ENCODE data around the gene MAP4.

MAP4 gene

GRCh38 chr3:47825590-47825989, 190.6 kb downstream of the MAP4 start:
- TF ChIP-seq CTCF (IDR thresholded peaks at IDR 0.05; ENCODE audit: borderline replicate concordance, insufficient read depth, low read depth, low read length): no peak
- peak overlapping the region; percentile 85 for H3K4me3 ChIP-seq (ENCODE audit: low read depth, low read length)

GRCh38 chr3:47824541-47825473, 191.4 kb downstream of the MAP4 start:
- peak overlapping the region; percentile 85 for H3K4me3 ChIP-seq (ENCODE audit: low read depth, low read length)
- TF ChIP-seq CTCF (IDR thresholded peaks at IDR 0.05; ENCODE audit: borderline replicate concordance, insufficient read depth, low read depth, low read length): peak; percentile 95

DNA sequence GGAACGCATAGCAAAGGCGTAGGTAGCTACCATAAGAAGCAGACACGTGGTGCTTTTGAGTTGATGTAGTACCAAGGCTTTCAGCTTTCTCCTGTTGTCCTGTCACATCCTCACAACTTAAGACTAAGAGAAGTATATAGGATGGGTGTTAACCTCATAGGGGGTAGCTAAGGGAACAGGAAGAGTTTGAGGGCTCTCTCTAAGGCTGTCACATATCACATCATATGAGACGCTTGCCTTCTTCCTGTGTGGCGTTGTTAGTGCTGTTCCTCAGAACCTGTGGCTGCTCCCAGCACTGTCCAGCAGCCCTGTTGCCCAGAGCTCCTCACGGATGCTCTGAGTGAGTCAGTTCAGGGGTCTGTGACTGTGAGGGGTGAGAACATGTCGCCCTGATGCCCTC, 198.6 kb downstream of the MAP4 start:
- no peak for TF ChIP-seq CTCF (IDR thresholded peaks at IDR 0.05; ENCODE audit: borderline replicate concordance, insufficient read depth, low read depth, low read length)
- H3K4me3 ChIP-seq (ENCODE audit: low read depth, low read length): no peak overlapping the region

GRCh38 chr3:47813551-47814177, 202.6 kb downstream of the MAP4 start:
- TF ChIP-seq CTCF (IDR thresholded peaks at IDR 0.05; ENCODE audit: borderline replicate concordance, insufficient read depth, low read depth, low read length): no peak
- no peak overlapping the region for H3K4me3 ChIP-seq (ENCODE audit: low read depth, low read length)

DNA sequence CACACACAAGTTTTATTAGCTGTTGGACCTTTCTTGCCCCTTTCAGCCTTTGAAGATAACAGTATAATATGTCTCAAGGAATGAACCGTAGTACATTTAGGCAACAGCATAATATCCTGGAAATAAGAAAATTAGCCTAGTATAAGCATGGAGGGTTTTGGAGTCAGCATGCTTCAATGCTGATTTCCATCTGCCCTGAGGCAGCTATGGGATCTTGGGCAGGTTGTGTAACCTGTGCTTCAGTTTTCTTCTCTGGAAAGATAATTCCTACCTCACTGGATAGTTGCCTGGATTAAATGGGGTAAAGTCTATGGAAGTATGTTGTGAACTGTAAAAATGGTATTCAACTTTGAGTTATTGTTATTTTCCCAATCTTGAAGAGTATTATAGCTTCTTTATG, 211.6 kb downstream of the MAP4 start:
- TF ChIP-seq CTCF (IDR thresholded peaks at IDR 0.05; ENCODE audit: borderline replicate concordance, insufficient read depth, low read depth, low read length): no peak
- H3K4me3 ChIP-seq (ENCODE audit: low read depth, low read length): no peak overlapping the region

GRCh38 chr3:47803480-47804025, 212.7 kb downstream of the MAP4 start:
- no peak for TF ChIP-seq CTCF (IDR thresholded peaks at IDR 0.05; ENCODE audit: borderline replicate concordance, insufficient read depth, low read depth, low read length)
- peak overlapping the region; percentile 99 for H3K4me3 ChIP-seq (ENCODE audit: low read depth, low read length)
